Measurements from ENCODE around the gene RLN3. TPM values are rescaled to one million over a fixed set of nuclear protein-coding genes. Genes with fewer than 3 reads are reported as not detected.

Gene RLN3
- total and polyA plus RNA-seq, 9 of the 15 experiments (the other 6 are each of a cell fraction or from before 2014, with no cell fraction given) = 0.31 to 1.2 (median 0.71) TPM; not detected in 6

GRCh38 chr19:14006085-14006765 lies 21.7 kb upstream of the RLN3 start, which contains the start of gene RFX1 (continued):
- TF ChIP-seq ID3 (CRISPR knock-in tag; IDR thresholded peaks at IDR 0.05) = no peak
- TF ChIP-seq ID3 (tag; IDR thresholded peaks at IDR 0.05) = no peak
- no peak for TF ChIP-seq ZNF232 (CRISPR knock-in tag; IDR thresholded peaks at IDR 0.05)
- no peak for TF ChIP-seq ZNF445 (CRISPR knock-in tag; IDR thresholded peaks at IDR 0.05; ENCODE audit: low read depth)
- TF ChIP-seq HNRNPUL1 (IDR thresholded peaks at IDR 0.05; ENCODE audit: low read length) = no peak
- TF ChIP-seq BRCA1 (IDR thresholded peaks at IDR 0.05) = no peak
- no peak for TF ChIP-seq BRCA1 (CRISPR knock-in tag; IDR thresholded peaks at IDR 0.05)
- TF ChIP-seq E4F1 (CRISPR knock-in tag; IDR thresholded peaks at IDR 0.05; ENCODE audit: borderline replicate concordance) = no peak
- TF ChIP-seq PRPF4 (IDR thresholded peaks at IDR 0.05; ENCODE audit: insufficient read depth, low read depth, low read length, poor library complexity, severe bottlenecking) = no peak
- no peak for TF ChIP-seq CHAMP1 (IDR thresholded peaks at IDR 0.05)
- TF ChIP-seq ZNF165 (CRISPR knock-in tag; IDR thresholded peaks at IDR 0.05; ENCODE audit: borderline replicate concordance) = no peak
- TF ChIP-seq TAF1 (IDR thresholded peaks at IDR 0.05; ENCODE audit: control insufficient read depth, extremely low read depth, insufficient read depth, low read length, severe bottlenecking) = no peak
- no peak for TF ChIP-seq HNRNPLL (IDR thresholded peaks at IDR 0.05; ENCODE audit: low read depth, low read length, poor library complexity, severe bottlenecking)
- TF ChIP-seq ZNF253 (CRISPR knock-in tag; conservative IDR thresholded peaks at IDR 0.05) = no peak
- TF ChIP-seq CGGBP1 (CRISPR knock-in tag; IDR thresholded peaks at IDR 0.05) = no peak
- TF ChIP-seq GTF2E2 (tag; IDR thresholded peaks at IDR 0.05) = no peak
- TF ChIP-seq THAP7 (CRISPR knock-in tag; IDR thresholded peaks at IDR 0.05) = no peak
- no peak; a peak in 1 of 4 replicates for TF ChIP-seq ZMIZ1 (IDR thresholded peaks at IDR 0.05; ENCODE audit: low read depth in 2 of 2, low read length in 2 of 2)

Measured in K562 (cell line).